H9 (cell line): ENCODE data around the gene ANKRD28. TPM values are rescaled to one million over a fixed set of nuclear protein-coding genes. Genes with fewer than 3 reads are reported as not detected.

Experiments
- DNase-seq: peaks from one replicate; pipeline ENCODE4 v3.0.0-alpha.2; 2017
- H2AFZ ChIP-seq: one replicate; pipeline ENCODE4 v1.6.1; 2013; ENCODE audit warnings: mild to moderate bottlenecking, low read length, control low read depth, moderate library complexity
- H2AK5ac ChIP-seq: 2 replicates; pipeline ENCODE4 v1.6.1; 2013; ENCODE audit warnings: low read length, control low read depth, mixed read lengths; ENCODE audit not compliant: insufficient read length
- H2BK120ac ChIP-seq: one replicate; pipeline ENCODE4 v1.6.1; 2013; ENCODE audit warnings: low read depth, mild to moderate bottlenecking, low read length, control low read depth, inconsistent platforms; ENCODE audit not compliant: poor library complexity, severe bottlenecking
- H2BK12ac ChIP-seq: 2 replicates; pipeline ENCODE4 v1.6.1; 2013; ENCODE audit warnings: low read length, control low read depth, mixed read lengths, low read depth; ENCODE audit not compliant: insufficient read length
- H2BK15ac ChIP-seq: 2 replicates; pipeline ENCODE4 v1.6.1; 2013; ENCODE audit warnings: low read depth, low read length, control low read depth
- H2BK20ac ChIP-seq: one replicate; pipeline ENCODE4 v1.6.1; 2013; ENCODE audit warnings: low read depth, mild to moderate bottlenecking, low read length, control low read depth, inconsistent platforms; ENCODE audit not compliant: poor library complexity, severe bottlenecking
- H2BK5ac ChIP-seq: 2 replicates; pipeline ENCODE4 v1.6.1; 2013; ENCODE audit warnings: low read length, control low read depth, mixed read lengths; ENCODE audit not compliant: insufficient read length
- H3K14ac ChIP-seq: 2 replicates; pipeline ENCODE4 v1.6.1; 2013; ENCODE audit warnings: low read length, control low read depth; ENCODE audit not compliant: insufficient read depth
- H3K18ac ChIP-seq: 2 replicates; pipeline ENCODE4 v1.6.1; 2013; ENCODE audit warnings: low read depth, mild to moderate bottlenecking, mixed read lengths, low read length, control low read depth; ENCODE audit not compliant: insufficient read length
- H3K23ac ChIP-seq: 2 replicates; pipeline ENCODE4 v1.6.1; 2013; ENCODE audit warnings: low read length, control low read depth, mixed read lengths, low read depth; ENCODE audit not compliant: insufficient read length
- H3K23me2 ChIP-seq: 2 replicates; pipeline ENCODE4 v1.6.1; 2013; ENCODE audit warnings: low read depth, mild to moderate bottlenecking, mixed read lengths, low read length, control low read depth; ENCODE audit not compliant: insufficient read length, poor library complexity, severe bottlenecking
- H3K27ac ChIP-seq: 2 replicates; pipeline ENCODE4 v1.5.1; 2013; ENCODE audit warnings: low read length, control low read depth, mixed read lengths, low read depth; ENCODE audit not compliant: insufficient read length
- H3K27me3 ChIP-seq: 2 replicates; pipeline ENCODE4 v1.6.1; 2013; ENCODE audit warnings: low read length, control low read depth, inconsistent platforms; ENCODE audit not compliant: insufficient read depth
- H3K4ac ChIP-seq: 2 replicates; pipeline ENCODE4 v1.6.1; 2013; ENCODE audit warnings: low read depth, mild to moderate bottlenecking, control low read depth, inconsistent platforms, low read length, moderate library complexity
- H3K4me1 ChIP-seq: 2 replicates; pipeline ENCODE4 v1.6.1; 2013; ENCODE audit warnings: low read length, control low read depth, inconsistent platforms; ENCODE audit not compliant: insufficient read depth
- H3K4me2 ChIP-seq: 2 replicates; pipeline ENCODE4 v1.6.1; 2013; ENCODE audit warnings: low read length, control low read depth, mixed read lengths; ENCODE audit not compliant: insufficient read length, insufficient read depth
- H3K56ac ChIP-seq: 2 replicates; pipeline ENCODE4 v1.6.1; 2013; ENCODE audit warnings: low read depth, mild to moderate bottlenecking, mixed read lengths, low read length, control low read depth; ENCODE audit not compliant: insufficient read length
- H3K79me1 ChIP-seq: 2 replicates; pipeline ENCODE4 v1.6.1; 2013; ENCODE audit warnings: low read depth, mild to moderate bottlenecking, moderate library complexity, low read length, control low read depth, inconsistent platforms; ENCODE audit not compliant: insufficient read depth, poor library complexity, severe bottlenecking
- H3K79me2 ChIP-seq: 2 replicates; pipeline ENCODE4 v1.6.1; 2013; ENCODE audit warnings: low read length, control low read depth, inconsistent platforms; ENCODE audit not compliant: insufficient read depth
- H3K9ac ChIP-seq: 2 replicates; pipeline ENCODE4 v1.6.1; 2013; ENCODE audit warnings: low read length, control low read depth, mixed read lengths; ENCODE audit not compliant: insufficient read length; ENCODE audit errors: extremely low read depth
- H3K9me3 ChIP-seq: one replicate; pipeline ENCODE4 v1.6.1; 2013; ENCODE audit warnings: low read depth, low read length, inconsistent platforms; ENCODE audit not compliant: control insufficient read depth
- H3T11ph ChIP-seq: one replicate; pipeline ENCODE4 v1.6.1; 2013; ENCODE audit warnings: mild to moderate bottlenecking, low read length, control low read depth, inconsistent platforms
- H4K20me1 ChIP-seq: one replicate; pipeline ENCODE4 v1.6.1; 2013; ENCODE audit not compliant: control insufficient read depth, insufficient read length, insufficient read depth
- H4K5ac ChIP-seq: 2 replicates; pipeline ENCODE4 v1.6.1; 2013; ENCODE audit warnings: low read depth, mild to moderate bottlenecking, mixed read lengths, low read length, control low read depth; ENCODE audit not compliant: insufficient read length
- H4K8ac ChIP-seq: replicated peaks from 2 replicates; pipeline ENCODE4 v1.6.1; 2013; ENCODE audit warnings: low read length, control low read depth, mixed read lengths, low read depth; ENCODE audit not compliant: insufficient read length
- H4K91ac ChIP-seq: 2 replicates; pipeline ENCODE4 v1.6.1; 2013; ENCODE audit warnings: low read depth, mild to moderate bottlenecking, moderate library complexity, mixed read lengths, low read length, control low read depth; ENCODE audit not compliant: insufficient read length
- H3K27ac Mint-ChIP-seq, 3 experiments: 2 replicates in 2 of 3; 3 replicates in 1 of 3; pipeline ENCODE4 v1.8.0; 2020 to 2021; ENCODE audit warnings: mixed read lengths in 3 of 3, mild to moderate bottlenecking in 1 of 3, moderate library complexity in 1 of 3
- H3K27me3 Mint-ChIP-seq: 2 replicates; pipeline ENCODE4 v1.8.0; 2021; ENCODE audit warnings: low read depth, mild to moderate bottlenecking, moderate library complexity, mixed read lengths
- H3K36me3 Mint-ChIP-seq, 3 experiments: 2 replicates in 2 of 3; 3 replicates in 1 of 3; pipeline ENCODE4 v1.8.0; 2020 to 2021; ENCODE audit warnings: low read depth in 3 of 3, mixed read lengths in 3 of 3; ENCODE audit not compliant: insufficient read depth in 1 of 3
- H3K4me1 Mint-ChIP-seq, 2 experiments: 2 replicates each; pipeline ENCODE4 v1.8.0; 2020; ENCODE audit warnings: mixed read lengths in 2 of 2
- H3K4me3 Mint-ChIP-seq, 2 experiments: 2 replicates in 1 of 2; 3 replicates in 1 of 2; pipeline ENCODE4 v1.8.0; 2020 to 2021; ENCODE audit warnings: mild to moderate bottlenecking in 2 of 2, mixed read lengths in 2 of 2, moderate library complexity in 1 of 2
- H3K9me3 Mint-ChIP-seq, 2 experiments: 2 replicates in 1 of 2; 3 replicates in 1 of 2; pipeline ENCODE4 v1.8.0; 2020; ENCODE audit warnings: mild to moderate bottlenecking in 2 of 2, mixed read lengths in 2 of 2, moderate library complexity in 1 of 2
- CTCF ChIP-seq: fragments of 200-600 bp; sonication (generic); conservative IDR thresholded peaks from 3 replicates; pipeline ENCODE4 v1.8.0; 2021; ENCODE audit warnings: antibody characterized with exemption, mild to moderate bottlenecking
- WGBS: extraction: QIAGEN DNeasy Blood & Tissue Kit; methylation state at CpG from one replicate; pipeline ENCODE4 v1.1.7; 2013; ENCODE audit warnings: missing lambda C conversion rate, low lambda C conversion rate, mixed read lengths; ENCODE audit not compliant: insufficient read length; ENCODE audit errors: extremely low coverage; 5-methylcytosine and 5-hydroxymethylcytosine counted together
- total RNA-seq: library from RNA; stranded (reverse); gene quantifications from 2 replicates; pipeline ENCODE4 v1.2.1, GENCODE V29; 2021

ANKRD28 gene
- total RNA-seq, 1 experiment from 2014 or later, result 59.0 TPM

DNA sequence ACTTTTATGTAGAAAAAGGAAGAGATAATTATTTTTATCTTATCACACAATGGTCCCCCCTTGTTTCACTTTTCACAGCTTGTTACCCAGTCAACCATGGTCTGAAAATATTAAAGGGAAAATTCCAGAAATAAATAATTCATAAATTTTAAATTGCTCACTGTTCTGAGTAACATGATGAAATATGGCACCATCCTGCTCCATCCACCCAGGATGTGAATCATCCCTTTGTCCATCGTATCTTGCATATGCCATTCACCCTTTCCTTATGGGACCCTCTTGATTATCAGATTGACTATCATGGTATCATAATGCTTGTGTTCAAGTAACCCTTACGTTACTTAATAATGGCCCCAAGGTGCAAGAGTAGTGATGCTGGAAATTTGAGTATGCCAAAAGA lies 43.7 kb downstream of the ANKRD28 start:
- no peak overlapping the region for H4K8ac ChIP-seq
- no peak overlapping the region for H3K27ac ChIP-seq
- H3K79me2 ChIP-seq, result no peaks in the 10 kb centered on the region
- no peak overlapping the region for H3K56ac ChIP-seq
- no peaks in the 10 kb centered on the region for H3K27me3 ChIP-seq
- H3K23ac ChIP-seq, result no peak overlapping the region
- H2AFZ ChIP-seq, result no peak overlapping the region
- peaks cover 15% of the 10 kb centered on the region; the same call in 1 of the 2 replicates for H3K4me1 ChIP-seq
- no peak overlapping the region for H3K14ac ChIP-seq
- no peak for DNase-seq
- H2BK12ac ChIP-seq, result no peak overlapping the region
- no peak overlapping the region for H2BK120ac ChIP-seq
- H3K4me2 ChIP-seq, result no peak overlapping the region
- H2BK20ac ChIP-seq, result no peak overlapping the region
- H3K4ac ChIP-seq, result no peak overlapping the region
- no peak overlapping the region for H3T11ph ChIP-seq
- no peaks in the 10 kb centered on the region for H3K9me3 ChIP-seq
- H2BK5ac ChIP-seq, result no peak overlapping the region
- no peak overlapping the region for H4K5ac ChIP-seq
- H3K27me3 Mint-ChIP-seq, result no peaks in the 10 kb centered on the region
- TF ChIP-seq CTCF, result no peak
- no peak overlapping the region for H3K9ac ChIP-seq
- H3K4me1 Mint-ChIP-seq, result peaks cover 41 to 55% of the 10 kb centered on the region in 2 experiments
- H3K23me2 ChIP-seq, result no peaks in the 10 kb centered on the region
- no peak overlapping the region for H3K27ac Mint-ChIP-seq
- H3K18ac ChIP-seq, result no peak overlapping the region
- no peak overlapping the region for H2AK5ac ChIP-seq
- H4K91ac ChIP-seq, result no peak overlapping the region
- H4K20me1 ChIP-seq, result no peaks in the 10 kb centered on the region
- peaks cover 12 to 15% (median 13%) of the 10 kb centered on the region in 3 experiments for H3K36me3 Mint-ChIP-seq
- H3K79me1 ChIP-seq, result no peaks in the 10 kb centered on the region
- no peak overlapping the region for H2BK15ac ChIP-seq
- H3K9me3 Mint-ChIP-seq, result peaks cover 3 to 6% of the 10 kb centered on the region in 2 experiments; a peak in 3 of 5 replicates
- WGBS, result no CpG with 5 or more reads among the region's 2 CpGs
- no peak overlapping the region for H3K4me3 Mint-ChIP-seq
